ENCODE results near the gene AMOTL2. TPM values are rescaled to one million over a fixed set of nuclear protein-coding genes. Genes with fewer than 3 reads are reported as not detected.

Gene AMOTL2
- total RNA-seq, 1 donor from 2014 or later, result 156 TPM

- Histone ChIP-seq H3K9me3 (no peaks in the 10 kb centered on the region), H3K27me3 (no peaks in the 10 kb centered on the region), H3K36me3 (peaks cover 38 to 54% of the 10 kb centered on the region in 2 donors), H3K27ac (peak overlapping the region; percentile 93 to 99), H3K4me1 (peaks cover 32 to 61% of the 10 kb centered on the region in 2 donors), H3K4me3 (peak overlapping the region; percentile 70 to 90)
- TF ChIP-seq, protein P1, sequence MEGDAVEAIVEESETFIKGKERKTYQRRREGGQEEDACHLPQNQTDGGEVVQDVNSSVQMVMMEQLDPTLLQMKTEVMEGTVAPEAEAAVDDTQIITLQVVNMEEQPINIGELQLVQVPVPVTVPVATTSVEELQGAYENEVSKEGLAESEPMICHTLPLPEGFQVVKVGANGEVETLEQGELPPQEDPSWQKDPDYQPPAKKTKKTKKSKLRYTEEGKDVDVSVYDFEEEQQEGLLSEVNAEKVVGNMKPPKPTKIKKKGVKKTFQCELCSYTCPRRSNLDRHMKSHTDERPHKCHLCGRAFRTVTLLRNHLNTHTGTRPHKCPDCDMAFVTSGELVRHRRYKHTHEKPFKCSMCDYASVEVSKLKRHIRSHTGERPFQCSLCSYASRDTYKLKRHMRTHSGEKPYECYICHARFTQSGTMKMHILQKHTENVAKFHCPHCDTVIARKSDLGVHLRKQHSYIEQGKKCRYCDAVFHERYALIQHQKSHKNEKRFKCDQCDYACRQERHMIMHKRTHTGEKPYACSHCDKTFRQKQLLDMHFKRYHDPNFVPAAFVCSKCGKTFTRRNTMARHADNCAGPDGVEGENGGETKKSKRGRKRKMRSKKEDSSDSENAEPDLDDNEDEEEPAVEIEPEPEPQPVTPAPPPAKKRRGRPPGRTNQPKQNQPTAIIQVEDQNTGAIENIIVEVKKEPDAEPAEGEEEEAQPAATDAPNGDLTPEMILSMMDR (IDR thresholded peaks at IDR 0.05), result no peak
- DNase-seq (ENCODE audit: low spot score in 2 of 2), result peak in 1 of 2 donors; percentile 46
- intact Hi-C loops (cut with DNase I), result no loop called here
Measured at GRCh38 chr3:134371542-134372324, 2.5 kb downstream of the AMOTL2 start.

- TF ChIP-seq, protein P1 (IDR thresholded peaks at IDR 0.05), result no peak
- Histone ChIP-seq H3K4me3 (peak overlapping the region; percentile 70 to 90), H3K4me1 (peaks cover 32 to 69% of the 10 kb centered on the region in 2 donors), H3K27ac (peak overlapping the region; percentile 93 to 99), H3K36me3 (peaks cover 46 to 62% of the 10 kb centered on the region in 2 donors), H3K9me3 (no peaks in the 10 kb centered on the region), H3K27me3 (no peaks in the 10 kb centered on the region)
- DNase-seq (ENCODE audit: low spot score in 2 of 2), result peak in 1 of 2 donors; percentile 61
- intact Hi-C loops (cut with DNase I), result no loop called here
Measured at GRCh38 chr3:134370611-134371531, 3.4 kb downstream of the AMOTL2 start.

DNA sequence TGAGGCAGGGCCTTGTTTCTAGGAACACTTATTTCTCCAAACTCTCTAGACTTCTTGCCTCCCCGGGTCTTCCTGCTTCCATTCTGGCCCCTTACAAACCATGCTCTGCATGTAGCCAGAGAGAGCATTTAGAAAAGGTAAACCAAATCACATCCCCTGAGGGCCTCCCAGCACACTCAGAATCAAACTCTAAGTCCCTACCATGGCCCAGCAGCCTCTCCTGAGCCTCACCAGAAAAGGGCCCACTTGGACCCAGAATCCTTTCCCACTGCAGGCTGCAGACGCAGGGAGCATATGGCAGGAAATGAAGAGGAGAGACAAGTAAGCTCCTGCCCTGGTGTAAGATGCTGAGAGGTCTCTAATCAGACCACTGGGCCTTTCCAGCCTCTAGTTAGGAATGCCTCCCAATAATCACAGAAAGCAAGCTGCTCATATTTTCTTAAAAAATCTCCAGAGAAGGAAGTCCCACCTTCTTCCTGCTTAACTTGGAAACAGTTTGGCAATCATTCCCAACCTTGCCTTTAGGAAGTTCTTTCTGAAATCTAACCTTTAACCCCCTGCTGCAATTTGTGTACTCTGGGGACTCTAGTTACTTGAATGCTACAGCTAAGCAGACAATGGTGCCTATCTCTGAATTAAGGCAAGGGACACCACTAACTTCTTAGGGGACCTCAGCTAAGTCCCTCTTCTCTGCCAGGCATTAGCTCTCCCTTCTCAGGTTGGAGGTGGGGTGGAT is 4.2 kb downstream of the AMOTL2 start:
- Histone ChIP-seq H3K27ac (peak overlapping the region; percentile 93 to 99), H3K4me1 (peaks cover 32 to 74% of the 10 kb centered on the region in 2 donors), H3K36me3 (peaks cover 52 to 71% of the 10 kb centered on the region in 2 donors), H3K27me3 (no peaks in the 10 kb centered on the region), H3K9me3 (no peaks in the 10 kb centered on the region), H3K4me3 (peak overlapping the region; percentile 28 to 70)
- peak in 1 of 2 donors; percentile 57 for DNase-seq (ENCODE audit: low spot score in 2 of 2)
- TF ChIP-seq, protein P1 (IDR thresholded peaks at IDR 0.05), result no peak
- intact Hi-C loops (cut with DNase I), result loop anchor here (10.0 kb wide), 1 partner anchor 795 kb away; the partner anchor contains the start of gene CDV3

DNA sequence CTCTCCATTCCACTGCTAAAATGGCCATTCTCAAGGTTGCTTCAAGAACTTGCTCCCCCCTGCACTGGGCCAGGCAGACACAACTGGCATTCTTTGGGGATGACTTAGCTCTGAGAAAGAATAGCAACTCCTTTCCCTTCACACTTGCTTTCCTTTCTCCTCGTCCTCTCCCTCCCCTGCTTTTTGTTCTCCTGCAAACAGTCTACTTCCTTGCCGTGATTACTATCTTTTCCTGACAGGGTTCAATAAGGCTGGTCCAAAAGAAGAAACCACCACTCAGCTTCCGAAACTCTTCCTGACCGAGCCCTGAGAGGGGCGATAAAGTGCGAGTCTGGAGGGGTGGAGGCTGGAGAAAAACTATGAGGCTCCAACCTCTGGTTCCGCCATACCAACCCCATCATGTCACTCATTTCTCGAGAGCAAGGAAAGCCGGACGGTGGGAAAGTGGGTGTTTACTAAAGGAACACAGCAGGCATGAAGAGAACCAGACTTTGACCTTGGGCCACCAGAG is 5.0 kb downstream of the AMOTL2 start:
- peak in 1 of 2 donors; percentile 62 for DNase-seq (ENCODE audit: low spot score in 2 of 2)
- peak overlapping the region in 1 of 2 donors; percentile 70 for H3K4me3 ChIP-seq
- TF ChIP-seq, protein P1 (IDR thresholded peaks at IDR 0.05), result no peak
- H3K36me3 ChIP-seq, result peaks cover 52 to 78% of the 10 kb centered on the region in 2 donors
- intact Hi-C loops (cut with DNase I), result loop anchor here (10.0 kb wide), 1 partner anchor 794 kb away; the partner anchor contains the start of gene CDV3
- peak overlapping the region; percentile 93 to 99 for H3K27ac ChIP-seq
- H3K9me3 ChIP-seq, result no peaks in the 10 kb centered on the region
- H3K4me1 ChIP-seq, result peaks cover 32 to 79% of the 10 kb centered on the region in 2 donors
- no peaks in the 10 kb centered on the region for H3K27me3 ChIP-seq

DNA sequence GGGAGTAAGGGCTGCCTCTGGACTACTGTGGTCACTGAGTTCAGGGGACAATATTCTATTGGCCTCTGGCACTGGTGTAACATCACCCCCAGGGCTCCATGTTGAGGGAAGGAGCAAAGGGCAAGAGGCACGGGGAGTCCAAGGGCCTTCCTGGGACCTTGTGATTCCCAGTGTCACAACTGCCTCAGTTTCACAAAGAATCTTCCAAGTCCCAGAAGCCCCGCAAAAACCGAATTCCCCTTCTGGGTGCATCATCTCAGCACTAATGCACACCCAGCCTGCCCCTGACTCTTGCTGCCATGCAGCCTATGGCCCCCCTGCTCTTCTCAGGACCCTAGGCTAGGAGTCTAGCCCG is 5.5 kb downstream of the AMOTL2 start:
- peak in 1 of 2 donors; percentile 37 for DNase-seq (ENCODE audit: low spot score in 2 of 2)
- H3K4me1 ChIP-seq, result peaks cover 34 to 82% of the 10 kb centered on the region in 2 donors
- TF ChIP-seq, protein P1 (IDR thresholded peaks at IDR 0.05), result no peak

More for the DNA sequence above, 5.5 kb downstream of the AMOTL2 start:
- Histone ChIP-seq H3K4me3 (peak overlapping the region in 1 of 2 donors; percentile 15), H3K36me3 (peaks cover 52 to 80% of the 10 kb centered on the region in 2 donors), H3K27ac (peak overlapping the region; percentile 93 to 99), H3K27me3 (no peaks in the 10 kb centered on the region), H3K9me3 (no peaks in the 10 kb centered on the region)
- intact Hi-C loops (cut with DNase I), result loop anchor here (10.0 kb wide), 1 partner anchor 794 kb away; the partner anchor contains the start of gene CDV3

Data from ascending aorta (tissue), 2 donors.